Endodermal cell (in vitro differentiated cells): ENCODE data around the gene PARD3B. TPM values are rescaled to one million over a fixed set of nuclear protein-coding genes. Genes with fewer than 3 reads are reported as not detected.

Experiments
- DNase-seq: peaks from one replicate; pipeline ENCODE4 v3.0.0-alpha.2; 2017
- H3K27ac ChIP-seq: 2 replicates; pipeline ENCODE4 v1.5.1; 2013; ENCODE audit warnings: mild to moderate bottlenecking, low read depth, low read length, moderate library complexity
- H3K27me3 ChIP-seq: 2 replicates; pipeline ENCODE4 v1.6.1; 2013; ENCODE audit warnings: mild to moderate bottlenecking, low read length, moderate library complexity; ENCODE audit not compliant: insufficient read depth, control insufficient read depth, poor library complexity, severe bottlenecking
- H3K36me3 ChIP-seq: 2 replicates; pipeline ENCODE4 v1.7.0; 2013; ENCODE audit warnings: mild to moderate bottlenecking, low read length, moderate library complexity; ENCODE audit not compliant: control insufficient read depth, insufficient read depth
- H3K4me1 ChIP-seq: one replicate; pipeline ENCODE4 v1.7.0; 2013; ENCODE audit warnings: low read length; ENCODE audit not compliant: control insufficient read depth, insufficient read depth
- H3K4me3 ChIP-seq: 2 replicates; pipeline ENCODE4 v1.5.1; 2013; ENCODE audit warnings: mild to moderate bottlenecking, low read length, moderate library complexity
- H3K9ac ChIP-seq: 2 replicates; pipeline ENCODE4 v1.6.1; 2013; ENCODE audit warnings: mild to moderate bottlenecking, low read length, moderate library complexity; ENCODE audit not compliant: poor library complexity, severe bottlenecking; ENCODE audit errors: extremely low read depth
- H3K9me3 ChIP-seq: 2 replicates; pipeline ENCODE4 v1.6.1; 2013; ENCODE audit warnings: mild to moderate bottlenecking, low read length, moderate library complexity; ENCODE audit not compliant: control insufficient read depth
- H3K27ac Mint-ChIP-seq: 2 replicates; pipeline ENCODE4 v1.8.0; 2020; ENCODE audit warnings: mixed read lengths
- H3K27me3 Mint-ChIP-seq: 2 replicates; pipeline ENCODE4 v1.8.0; 2021; ENCODE audit warnings: mild to moderate bottlenecking, mixed read lengths; ENCODE audit not compliant: insufficient read depth
- H3K36me3 Mint-ChIP-seq: 2 replicates; pipeline ENCODE4 v1.8.0; 2020; ENCODE audit warnings: low read depth, mixed read lengths
- H3K4me1 Mint-ChIP-seq: 2 replicates; pipeline ENCODE4 v1.8.0; 2020; ENCODE audit warnings: mixed read lengths
- H3K4me3 Mint-ChIP-seq: 2 replicates; pipeline ENCODE4 v1.8.0; 2020; ENCODE audit warnings: mild to moderate bottlenecking, moderate library complexity, mixed read lengths
- H3K9me3 Mint-ChIP-seq: 2 replicates; pipeline ENCODE4 v1.8.0; 2020; ENCODE audit warnings: mild to moderate bottlenecking, mixed read lengths
- WGBS, 2 experiments: methylation state at CpG; one replicate each; pipeline versions ENCODE4 v1.1.5 to v1.1.7; 2013; ENCODE audit warnings: missing lambda C conversion rate in 2 of 2, mixed read lengths in 1 of 2; ENCODE audit not compliant: insufficient coverage in 1 of 2, insufficient read length in 1 of 2; 5-methylcytosine and 5-hydroxymethylcytosine counted together
- total RNA-seq, 2 donors: library from RNA; stranded (reverse); fragmentation: NEBNext Ultra II Directional in 1 of 2; extraction: Animal tissue kit (Norgen Biotek cat#: 25700) in 1 of 2; gene quantifications; 2 replicates in 1 of 2; 3 replicates in 1 of 2; pipeline ENCODE4 v1.2.1, GENCODE V29; 2021
- TF ChIP-seq, protein P1 (sequence below): fragments of 200-600 bp; sonication (generic); conservative IDR thresholded peaks from 2 replicates; pipeline ENCODE4 v1.5.0; 2021; ENCODE audit warnings: antibody characterized with exemption, mild to moderate bottlenecking

Gene PARD3B
- total RNA-seq, 2 donors from 2014 or later: 2.5 to 5.6 TPM

DNA sequence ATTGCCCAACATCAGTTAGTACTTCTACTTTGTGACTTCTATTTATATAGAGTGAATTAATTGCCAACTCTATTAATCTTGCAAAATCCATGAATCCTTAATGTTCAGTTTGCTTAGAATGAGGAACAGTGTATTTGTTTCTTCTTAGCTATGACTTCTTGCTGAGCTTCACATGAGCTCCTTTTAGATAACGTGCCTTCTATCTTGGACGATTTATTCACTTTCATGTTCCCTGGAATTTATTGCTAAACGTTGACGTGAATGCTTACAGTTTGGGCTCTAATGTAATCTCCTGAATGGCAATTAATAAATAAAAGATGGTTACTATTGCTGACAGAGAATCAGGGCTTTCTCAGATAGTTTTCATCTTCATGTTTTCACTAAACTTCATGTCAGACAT, 752.6 kb downstream of the PARD3B start:
- peaks cover 13% of the 10 kb centered on the region for H3K4me1 Mint-ChIP-seq
- H3K27me3 ChIP-seq: no peaks in the 10 kb centered on the region
- no peak overlapping the region for H3K4me3 ChIP-seq
- WGBS, 2 experiments: 94% methylated on average over 2 to 4 of the region's 4 CpGs
- H3K27ac ChIP-seq: no peak overlapping the region
- H3K9me3 Mint-ChIP-seq: no peaks in the 10 kb centered on the region
- no peaks in the 10 kb centered on the region for H3K36me3 Mint-ChIP-seq
- no peak overlapping the region for H3K4me3 Mint-ChIP-seq
- peaks cover 3% of the 10 kb centered on the region for H3K4me1 ChIP-seq
- DNase-seq: no peak
- no peak overlapping the region for H3K9ac ChIP-seq
- H3K9me3 ChIP-seq: no peaks in the 10 kb centered on the region
- H3K27me3 Mint-ChIP-seq: no peaks in the 10 kb centered on the region
- TF ChIP-seq, protein P1, sequence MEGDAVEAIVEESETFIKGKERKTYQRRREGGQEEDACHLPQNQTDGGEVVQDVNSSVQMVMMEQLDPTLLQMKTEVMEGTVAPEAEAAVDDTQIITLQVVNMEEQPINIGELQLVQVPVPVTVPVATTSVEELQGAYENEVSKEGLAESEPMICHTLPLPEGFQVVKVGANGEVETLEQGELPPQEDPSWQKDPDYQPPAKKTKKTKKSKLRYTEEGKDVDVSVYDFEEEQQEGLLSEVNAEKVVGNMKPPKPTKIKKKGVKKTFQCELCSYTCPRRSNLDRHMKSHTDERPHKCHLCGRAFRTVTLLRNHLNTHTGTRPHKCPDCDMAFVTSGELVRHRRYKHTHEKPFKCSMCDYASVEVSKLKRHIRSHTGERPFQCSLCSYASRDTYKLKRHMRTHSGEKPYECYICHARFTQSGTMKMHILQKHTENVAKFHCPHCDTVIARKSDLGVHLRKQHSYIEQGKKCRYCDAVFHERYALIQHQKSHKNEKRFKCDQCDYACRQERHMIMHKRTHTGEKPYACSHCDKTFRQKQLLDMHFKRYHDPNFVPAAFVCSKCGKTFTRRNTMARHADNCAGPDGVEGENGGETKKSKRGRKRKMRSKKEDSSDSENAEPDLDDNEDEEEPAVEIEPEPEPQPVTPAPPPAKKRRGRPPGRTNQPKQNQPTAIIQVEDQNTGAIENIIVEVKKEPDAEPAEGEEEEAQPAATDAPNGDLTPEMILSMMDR: no peak
- H3K36me3 ChIP-seq: no peaks in the 10 kb centered on the region
- no peak overlapping the region for H3K27ac Mint-ChIP-seq

DNA sequence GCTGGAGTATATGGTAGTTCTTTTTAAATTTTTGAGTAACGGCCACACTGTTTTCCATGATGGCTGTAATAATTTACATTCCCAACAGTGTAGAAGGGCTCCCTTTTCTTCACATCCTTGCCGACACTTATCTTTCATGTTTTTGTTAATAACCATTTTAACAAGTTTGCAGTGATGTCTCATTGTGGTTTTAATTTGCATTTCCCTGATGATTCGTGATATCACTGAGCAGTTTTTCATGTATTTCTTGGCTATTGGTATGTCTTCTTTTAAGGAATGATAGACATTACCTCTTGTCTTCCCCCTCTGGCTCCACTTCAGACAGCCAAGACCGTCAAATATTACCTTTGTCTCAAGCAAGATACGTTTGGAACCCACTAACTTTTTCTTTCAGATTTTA, 765.9 kb downstream of the PARD3B start:
- TF ChIP-seq, protein P1: no peak
- Histone ChIP-seq H3K27me3 (no peaks in the 10 kb centered on the region), H3K36me3 (no peaks in the 10 kb centered on the region), H3K27ac (no peak overlapping the region), H3K9ac (no peak overlapping the region), H3K9me3 (no peaks in the 10 kb centered on the region), H3K4me3 (no peak overlapping the region), H3K4me1 (no peaks in the 10 kb centered on the region)
- H3K4me3 Mint-ChIP-seq: no peak overlapping the region
- no peaks in the 10 kb centered on the region for H3K27me3 Mint-ChIP-seq
- no peaks in the 10 kb centered on the region for H3K36me3 Mint-ChIP-seq
- H3K27ac Mint-ChIP-seq: no peak overlapping the region
- WGBS, 2 experiments: 75% methylated on average over 5 of the region's 5 CpGs; no CpG with 5 or more reads in 1 of the 2 experiments
- H3K4me1 Mint-ChIP-seq: peaks cover 5% of the 10 kb centered on the region
- DNase-seq: no peak
- peaks cover 3% of the 10 kb centered on the region for H3K9me3 Mint-ChIP-seq

DNA sequence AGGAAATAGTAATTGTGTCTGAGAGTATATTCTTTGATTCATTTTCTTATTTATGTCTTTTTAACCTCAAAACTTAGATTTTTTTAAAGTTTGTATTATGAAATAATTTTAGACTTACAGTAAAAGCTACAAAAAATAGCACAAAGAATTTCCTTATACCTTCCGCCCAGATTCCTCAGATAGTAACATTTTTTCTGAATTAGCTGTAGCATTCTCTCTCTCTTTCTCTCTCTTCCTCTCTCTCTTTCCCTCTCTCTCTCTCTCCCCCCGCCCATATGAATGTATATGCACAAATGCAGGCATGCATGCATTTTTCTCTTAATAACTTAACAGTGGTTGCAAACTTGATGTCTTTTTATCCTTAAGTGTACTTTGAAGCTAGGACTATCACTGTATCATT, 776.0 kb downstream of the PARD3B start:
- H3K4me1 ChIP-seq: no peaks in the 10 kb centered on the region
- Mint-ChIP-seq H3K9me3 (peaks cover 4% of the 10 kb centered on the region), H3K4me3 (no peak overlapping the region), H3K27ac (no peak overlapping the region), H3K27me3 (no peaks in the 10 kb centered on the region), H3K4me1 (peaks cover 3% of the 10 kb centered on the region), H3K36me3 (no peaks in the 10 kb centered on the region)
- H3K9ac ChIP-seq: no peak overlapping the region
- H3K27ac ChIP-seq: no peak overlapping the region
- no peak for DNase-seq
- TF ChIP-seq, protein P1: no peak
- no peaks in the 10 kb centered on the region for H3K36me3 ChIP-seq
- WGBS, 2 experiments: 91 to 94% methylated on average over 2 of the region's 2 CpGs
- no peak overlapping the region for H3K4me3 ChIP-seq
- peaks cover 9% of the 10 kb centered on the region for H3K9me3 ChIP-seq
- H3K27me3 ChIP-seq: no peaks in the 10 kb centered on the region
